Karpas-422 (cell line): ENCODE measurements around the gene COL4A2. TPM values are rescaled to one million over a fixed set of nuclear protein-coding genes. Genes with fewer than 3 reads are reported as not detected.

Source experiments
- DNase-seq: peaks from one replicate; pipeline ENCODE4 v3.0.0-alpha.2; 2015
- H2AFZ ChIP-seq: fragments of 200-600 bp; sonication (generic); 2 replicates; pipeline ENCODE4 v1.6.1; 2014; ENCODE audit warnings: antibody characterized with exemption, low read length, mixed read lengths
- H3K27ac ChIP-seq: fragments of 200-600 bp; sonication (generic); 2 replicates; pipeline ENCODE4 v1.5.1; 2014; ENCODE audit warnings: mild to moderate bottlenecking, low read length, moderate library complexity
- H3K27me3 ChIP-seq: fragments of 200-600 bp; sonication (generic); 2 replicates; pipeline ENCODE4 v1.6.1; 2014; ENCODE audit warnings: low read length, mixed read lengths
- H3K36me3 ChIP-seq: fragments of 200-600 bp; sonication (generic); 2 replicates; pipeline ENCODE4 v1.6.1; 2014; ENCODE audit warnings: low read length, mixed read lengths; ENCODE audit not compliant: insufficient read depth
- H3K4me1 ChIP-seq: fragments of 200-600 bp; sonication (generic); 2 replicates; pipeline ENCODE4 v1.6.1; 2014; ENCODE audit warnings: mild to moderate bottlenecking, low read length, mixed read lengths
- H3K4me2 ChIP-seq: fragments of 200-600 bp; sonication (generic); 2 replicates; pipeline ENCODE4 v1.6.1; 2014; ENCODE audit warnings: low read length, low read depth, mild to moderate bottlenecking; ENCODE audit not compliant: poor library complexity, severe bottlenecking
- H3K4me3 ChIP-seq: fragments of 200-600 bp; sonication (generic); 2 replicates; pipeline ENCODE4 v1.5.1; 2014; ENCODE audit warnings: mild to moderate bottlenecking, antibody characterized with exemption, low read length, mixed read lengths
- H3K79me2 ChIP-seq: fragments of 200-600 bp; sonication (generic); 2 replicates; pipeline ENCODE4 v1.6.1; 2014; ENCODE audit warnings: mild to moderate bottlenecking, low read length, mixed read lengths
- H3K9ac ChIP-seq: fragments of 200-600 bp; sonication (generic); 2 replicates; pipeline ENCODE4 v1.6.0; 2014; ENCODE audit warnings: low read length
- H3K9me2 ChIP-seq: fragments of 200-600 bp; sonication (generic), shearing (Covaris generic); replicated peaks from 2 replicates; pipeline ENCODE4 v1.6.0; 2014; ENCODE audit warnings: mild to moderate bottlenecking, low read length, moderate library complexity; ENCODE audit not compliant: insufficient read depth
- H3K9me3 ChIP-seq: fragments of 300-700, 200-600 bp; sonication (generic); 2 replicates; pipeline ENCODE4 v1.6.1; 2014; ENCODE audit warnings: low read length, mixed read lengths
- H4K20me1 ChIP-seq: fragments of 200-600 bp; sonication (generic); 2 replicates; pipeline ENCODE4 v1.6.1; 2014; ENCODE audit warnings: mild to moderate bottlenecking, antibody characterized with exemption, low read length, low read depth; ENCODE audit not compliant: insufficient read depth
- total RNA-seq: library from RNA; depleted of rRNA; stranded (reverse); fragments of >200 nt; shearing (Covaris generic); gene quantifications from 2 replicates; pipeline ENCODE4 v1.2.3, GENCODE V29; 2014; ENCODE audit warnings: low replicate concordance

COL4A2 gene
- total RNA-seq, 1 experiment from 2014 or later, result not detected

GRCh38 chr13:110446575-110446890 is 139.4 kb downstream of the COL4A2 start:
- no peaks in the 10 kb centered on the region for H4K20me1 ChIP-seq
- no peaks in the 10 kb centered on the region for H3K27me3 ChIP-seq
- no peak overlapping the region for H3K4me3 ChIP-seq
- H3K79me2 ChIP-seq, result no peaks in the 10 kb centered on the region
- no peaks in the 10 kb centered on the region for H3K4me1 ChIP-seq
- no peaks in the 10 kb centered on the region for H3K9me2 ChIP-seq
- H3K27ac ChIP-seq, result no peak overlapping the region
- no peak overlapping the region for H2AFZ ChIP-seq
- H3K4me2 ChIP-seq, result no peak overlapping the region
- DNase-seq, result no peak
- no peaks in the 10 kb centered on the region for H3K9me3 ChIP-seq
- no peak overlapping the region for H3K9ac ChIP-seq
- no peaks in the 10 kb centered on the region for H3K36me3 ChIP-seq

DNA sequence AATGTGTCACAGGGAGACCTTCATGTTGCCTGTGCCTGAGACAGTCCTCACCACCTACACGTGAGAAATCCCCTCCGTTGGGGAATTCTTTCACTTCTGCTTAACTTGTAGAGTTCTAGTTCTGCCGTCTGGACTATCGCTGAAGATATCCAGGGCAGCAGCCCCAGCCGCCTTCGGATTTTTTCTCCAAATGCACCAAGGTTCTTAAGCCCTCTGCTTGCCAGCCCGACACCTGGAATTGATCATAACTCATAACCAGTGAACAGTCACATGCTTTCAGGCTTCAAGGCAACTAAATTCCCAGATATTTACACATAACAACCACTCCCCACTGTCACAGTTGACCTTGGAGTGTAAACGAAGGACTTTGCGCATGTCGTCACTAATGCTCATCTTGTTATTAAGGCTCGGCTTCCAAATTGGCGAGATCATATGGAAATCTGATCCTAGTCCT is 140.0 kb downstream of the COL4A2 start:
- Histone ChIP-seq H3K9me3 (no peaks in the 10 kb centered on the region), H4K20me1 (no peaks in the 10 kb centered on the region), H3K4me3 (no peak overlapping the region), H2AFZ (no peak overlapping the region), H3K36me3 (no peaks in the 10 kb centered on the region), H3K4me2 (no peak overlapping the region), H3K27ac (no peak overlapping the region), H3K4me1 (no peaks in the 10 kb centered on the region), H3K79me2 (no peaks in the 10 kb centered on the region), H3K9ac (no peak overlapping the region), H3K9me2 (no peaks in the 10 kb centered on the region), H3K27me3 (no peaks in the 10 kb centered on the region)
- DNase-seq, result no peak

GRCh38 chr13:110447801-110448200 is 140.7 kb downstream of the COL4A2 start:
- no peak overlapping the region for H2AFZ ChIP-seq
- H3K9me2 ChIP-seq, result no peaks in the 10 kb centered on the region
- H3K4me1 ChIP-seq, result no peaks in the 10 kb centered on the region
- no peak overlapping the region for H3K9ac ChIP-seq
- H3K27ac ChIP-seq, result no peak overlapping the region
- no peaks in the 10 kb centered on the region for H3K9me3 ChIP-seq
- H3K4me2 ChIP-seq, result no peak overlapping the region
- no peaks in the 10 kb centered on the region for H3K36me3 ChIP-seq
- H3K4me3 ChIP-seq, result no peak overlapping the region
- no peak for DNase-seq
- no peaks in the 10 kb centered on the region for H3K27me3 ChIP-seq
- no peaks in the 10 kb centered on the region for H4K20me1 ChIP-seq
- H3K79me2 ChIP-seq, result no peaks in the 10 kb centered on the region

DNA sequence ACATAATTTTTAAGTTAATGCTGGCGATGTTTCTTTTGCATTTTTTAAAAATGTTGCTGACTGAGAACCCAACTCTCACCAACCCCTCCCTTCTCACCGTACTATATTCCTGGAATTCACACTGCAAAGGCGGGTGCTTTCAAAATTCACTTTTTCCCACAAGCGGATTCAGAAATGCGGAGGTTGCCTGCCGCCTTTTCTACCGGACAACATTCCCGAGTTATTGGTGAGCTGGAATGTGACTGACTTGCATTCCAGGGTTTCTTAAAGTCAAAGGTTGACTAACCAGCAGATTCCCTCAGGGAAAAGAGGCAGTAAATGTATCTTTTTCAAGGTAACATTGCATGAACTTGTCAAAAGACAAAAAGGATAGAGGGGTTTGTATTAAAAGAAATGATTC is 141.1 kb downstream of the COL4A2 start:
- Histone ChIP-seq H3K4me2 (no peak overlapping the region), H3K27me3 (no peaks in the 10 kb centered on the region), H2AFZ (no peak overlapping the region), H3K27ac (no peak overlapping the region), H3K4me1 (no peaks in the 10 kb centered on the region), H3K4me3 (no peak overlapping the region), H3K9me3 (no peaks in the 10 kb centered on the region), H3K9me2 (no peaks in the 10 kb centered on the region), H3K9ac (no peak overlapping the region), H4K20me1 (no peaks in the 10 kb centered on the region), H3K79me2 (no peaks in the 10 kb centered on the region), H3K36me3 (no peaks in the 10 kb centered on the region)
- DNase-seq, result no peak

GRCh38 chr13:110448677-110449076 is 141.6 kb downstream of the COL4A2 start:
- Histone ChIP-seq H3K9me3 (no peaks in the 10 kb centered on the region), H4K20me1 (no peaks in the 10 kb centered on the region), H3K27ac (no peak overlapping the region), H3K4me3 (no peak overlapping the region), H3K79me2 (no peaks in the 10 kb centered on the region), H2AFZ (no peak overlapping the region), H3K4me1 (no peaks in the 10 kb centered on the region), H3K27me3 (no peaks in the 10 kb centered on the region), H3K9me2 (no peaks in the 10 kb centered on the region), H3K4me2 (no peak overlapping the region), H3K9ac (no peak overlapping the region), H3K36me3 (no peaks in the 10 kb centered on the region)
- no peak for DNase-seq

DNA sequence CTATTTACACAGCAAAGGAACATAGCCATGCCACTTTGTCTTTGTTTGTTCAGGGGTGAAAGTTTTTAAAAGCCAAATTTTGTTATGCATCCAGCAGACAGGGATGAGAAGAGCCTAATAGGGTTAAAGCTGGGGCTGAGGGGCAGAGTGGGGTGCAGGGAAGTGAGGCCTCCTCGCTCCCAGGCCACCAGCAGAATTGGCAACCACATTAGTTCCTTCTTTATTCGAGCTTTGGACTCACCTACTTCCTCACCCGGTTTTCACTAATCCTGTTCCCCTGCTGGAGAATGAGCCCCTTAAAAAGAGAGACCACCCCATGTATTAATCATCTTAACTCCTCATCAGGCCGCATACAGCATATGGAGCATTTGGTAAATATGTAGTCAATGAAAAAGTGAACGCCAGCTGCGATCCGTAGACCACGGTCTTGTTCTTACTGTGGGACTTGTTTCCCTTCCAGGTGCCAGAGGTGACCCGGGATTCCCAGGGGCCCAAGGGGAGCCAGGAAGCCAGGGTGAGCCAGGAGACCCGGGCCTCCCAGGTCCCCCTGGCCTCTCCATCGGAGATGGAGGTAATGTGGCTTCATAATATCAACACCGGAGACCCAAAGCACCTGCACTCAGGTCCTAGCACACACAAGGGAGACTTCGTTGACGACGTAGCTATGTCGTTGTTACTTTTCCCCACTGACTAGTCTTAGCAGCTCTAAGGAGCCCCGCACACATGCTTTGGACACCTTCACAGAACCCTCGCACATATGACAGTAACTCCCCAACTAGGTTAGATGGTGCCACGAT is 142.3 kb downstream of the COL4A2 start:
- H3K36me3 ChIP-seq, result no peaks in the 10 kb centered on the region
- no peaks in the 10 kb centered on the region for H3K9me2 ChIP-seq
- no peak for DNase-seq
- no peak overlapping the region for H3K4me2 ChIP-seq
- no peak overlapping the region for H2AFZ ChIP-seq
- H3K27ac ChIP-seq, result no peak overlapping the region
- no peak overlapping the region for H3K9ac ChIP-seq
- H4K20me1 ChIP-seq, result no peaks in the 10 kb centered on the region
- H3K79me2 ChIP-seq, result no peaks in the 10 kb centered on the region
- no peaks in the 10 kb centered on the region for H3K9me3 ChIP-seq
- H3K4me3 ChIP-seq, result no peak overlapping the region
- no peaks in the 10 kb centered on the region for H3K27me3 ChIP-seq
- H3K4me1 ChIP-seq, result no peaks in the 10 kb centered on the region

DNA sequence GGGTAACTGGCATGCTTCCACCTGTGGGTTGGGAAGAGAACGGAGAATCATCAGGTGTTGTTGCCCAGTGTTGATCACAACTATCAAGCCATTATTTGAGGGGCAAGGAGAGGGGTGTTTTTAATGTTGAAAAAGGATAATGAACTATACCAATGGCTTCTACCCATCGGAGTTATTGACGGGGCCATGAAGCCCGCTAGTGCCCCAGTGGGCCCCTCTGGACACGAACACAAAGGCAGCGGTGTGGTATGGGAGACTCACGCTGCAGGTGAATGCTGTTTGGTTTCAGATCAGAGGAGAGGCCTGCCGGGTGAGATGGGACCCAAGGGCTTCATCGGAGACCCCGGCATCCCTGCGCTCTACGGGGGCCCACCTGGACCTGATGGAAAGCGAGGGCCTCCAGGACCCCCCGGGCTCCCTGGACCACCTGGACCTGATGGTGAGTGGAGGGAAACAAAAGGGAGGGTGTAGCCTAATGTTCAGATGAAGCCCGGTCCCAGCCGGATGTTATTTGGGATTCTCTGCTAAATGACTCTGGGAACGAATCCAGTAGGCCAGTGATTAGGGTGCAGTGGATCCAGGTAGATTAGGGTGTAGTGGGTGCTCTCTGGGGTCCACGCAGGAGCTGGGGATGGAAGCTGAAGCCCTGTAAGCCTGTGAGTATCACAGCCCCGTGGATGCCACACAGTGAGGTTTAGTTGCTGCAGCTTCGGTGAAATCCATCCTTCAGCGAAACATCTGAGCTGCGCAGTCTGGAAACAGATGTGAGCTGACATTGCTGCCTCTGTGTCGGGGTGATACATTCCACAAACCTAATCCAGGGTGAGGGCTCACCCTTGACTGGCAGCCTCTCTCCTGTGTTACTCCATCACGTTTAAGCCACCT is 143.2 kb downstream of the COL4A2 start:
- no peaks in the 10 kb centered on the region for H3K27me3 ChIP-seq
- no peak overlapping the region for H3K9ac ChIP-seq
- H3K36me3 ChIP-seq, result no peaks in the 10 kb centered on the region
- no peak overlapping the region for H3K4me3 ChIP-seq
- no peaks in the 10 kb centered on the region for H3K79me2 ChIP-seq
- DNase-seq, result no peak
- H3K4me1 ChIP-seq, result no peaks in the 10 kb centered on the region
- H3K4me2 ChIP-seq, result no peak overlapping the region
- no peaks in the 10 kb centered on the region for H3K9me2 ChIP-seq
- H3K27ac ChIP-seq, result no peak overlapping the region
- H4K20me1 ChIP-seq, result no peaks in the 10 kb centered on the region
- no peaks in the 10 kb centered on the region for H3K9me3 ChIP-seq
- no peak overlapping the region for H2AFZ ChIP-seq

DNA sequence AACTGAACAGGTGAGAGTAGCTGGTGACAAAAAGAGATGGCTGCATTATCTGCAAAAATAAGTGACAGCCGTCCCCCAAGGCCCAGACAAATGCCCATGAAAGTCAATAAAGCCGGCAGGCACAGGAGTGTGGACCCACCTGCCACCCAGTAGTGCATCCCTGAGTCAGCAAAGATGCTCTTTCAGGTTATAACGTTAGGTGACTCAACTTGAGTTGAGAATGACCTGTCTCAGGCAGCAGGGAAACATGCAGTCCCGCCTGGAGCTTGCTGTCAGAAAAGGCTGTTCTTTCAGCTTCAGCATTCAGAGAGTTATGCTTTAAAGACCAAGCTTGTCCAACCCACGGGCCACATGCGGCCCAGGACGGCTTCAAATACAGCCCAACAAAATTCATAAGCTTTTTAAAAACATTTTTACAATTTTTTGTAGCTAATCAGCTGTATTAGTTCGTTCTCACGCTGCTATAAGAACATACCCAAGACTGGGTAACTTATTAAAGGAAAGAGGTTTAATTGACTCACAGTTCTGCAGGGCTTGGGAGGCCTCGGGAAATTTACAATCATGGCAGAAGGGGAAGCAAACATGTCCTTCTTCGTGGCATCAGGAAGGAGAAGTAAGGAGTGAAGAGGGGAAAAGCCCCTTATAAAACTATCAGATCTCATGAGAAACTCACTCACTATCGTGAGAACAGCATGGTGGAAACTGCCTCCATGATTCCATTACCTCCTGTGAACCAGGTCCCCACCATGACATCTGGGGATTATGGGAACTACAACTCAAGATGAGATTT is 144.1 kb downstream of the COL4A2 start:
- DNase-seq, result no peak
- no peaks in the 10 kb centered on the region for H3K9me2 ChIP-seq
- no peaks in the 10 kb centered on the region for H3K9me3 ChIP-seq
- H3K27ac ChIP-seq, result no peak overlapping the region
- no peaks in the 10 kb centered on the region for H3K36me3 ChIP-seq
- H2AFZ ChIP-seq, result no peak overlapping the region
- H3K79me2 ChIP-seq, result no peaks in the 10 kb centered on the region
- peaks cover 2% of the 10 kb centered on the region for H3K4me1 ChIP-seq
- no peak overlapping the region for H3K4me2 ChIP-seq
- no peaks in the 10 kb centered on the region for H3K27me3 ChIP-seq
- no peaks in the 10 kb centered on the region for H4K20me1 ChIP-seq
- no peak overlapping the region for H3K4me3 ChIP-seq
- H3K9ac ChIP-seq, result no peak overlapping the region
